SIG-M5 treated with dmso at 0.1 percent for 504 hours (cell line): ENCODE results near the gene ATAD2B.
A peak's percentile ranks its signal among the peaks of the same experiment; 100 is the strongest.

Experiments used
- DNase-seq: peaks from one replicate; lab custom pipeline; 2025; ENCODE audit not compliant: unreplicated experiment; lab: John Stamatoyannopoulos, UW

Gene ATAD2B

GRCh38 chr2:23915327-23915726, 11.6 kb downstream of the ATAD2B start:
- no peak for DNase-seq

- no peak for DNase-seq
These were observed 14.9 kb downstream of the ATAD2B start for GRCh38 chr2:23912054-23912453.

- DNase-seq, result no peak
These were observed 21.8 kb downstream of the ATAD2B start for GRCh38 chr2:23905155-23905554.

- no peak for DNase-seq
These were observed 22.2 kb downstream of the ATAD2B start for GRCh38 chr2:23904692-23905091.

GRCh38 chr2:23904215-23904614, 22.7 kb downstream of the ATAD2B start:
- no peak for DNase-seq

GRCh38 chr2:23903034-23903433, 23.9 kb downstream of the ATAD2B start:
- DNase-seq, result no peak

GRCh38 chr2:23901966-23902846, 24.7 kb downstream of the ATAD2B start:
- peak; percentile 82 for DNase-seq

- DNase-seq, result peak; percentile 55
These were observed 26.2 kb downstream of the ATAD2B start for GRCh38 chr2:23900541-23901322.

GRCh38 chr2:23900133-23900532, 26.8 kb downstream of the ATAD2B start:
- no peak for DNase-seq

- no peak for DNase-seq
These were observed 55.7 kb downstream of the ATAD2B start for GRCh38 chr2:23871206-23871605.

- no peak for DNase-seq
These were observed 59.5 kb downstream of the ATAD2B start for GRCh38 chr2:23867449-23867848.

- no peak for DNase-seq
These were observed 64.1 kb downstream of the ATAD2B start for GRCh38 chr2:23862716-23863426.

- DNase-seq, result no peak
These were observed 65.0 kb downstream of the ATAD2B start for GRCh38 chr2:23861952-23862351.

GRCh38 chr2:23859983-23860382, 66.9 kb downstream of the ATAD2B start:
- no peak for DNase-seq

- no peak for DNase-seq
These were observed 67.7 kb downstream of the ATAD2B start for GRCh38 chr2:23859234-23859633.

GRCh38 chr2:23850564-23851256, 76.2 kb downstream of the ATAD2B start:
- peak; percentile 23 for DNase-seq

- DNase-seq, result no peak
These were observed 82.0 kb downstream of the ATAD2B start for GRCh38 chr2:23844905-23845304.

- no peak for DNase-seq
These were observed 83.6 kb downstream of the ATAD2B start for GRCh38 chr2:23843051-23843976.

GRCh38 chr2:23839919-23840578, 86.9 kb downstream of the ATAD2B start:
- no peak for DNase-seq
